ENCODE measurements around the gene PHAF1.

PHAF1 gene

GRCh38 chr16:67147437-67148140 is 37.8 kb downstream of the PHAF1 start:
- Histone ChIP-seq H3K27ac (replicated peaks) (no peak overlapping the region), H3K27me3 (ENCODE audit: insufficient read depth, poor library complexity, severe bottlenecking) (peaks cover 14% of the 10 kb centered on the region), H3K4me3 (replicated peaks; ENCODE audit: insufficient read depth, low read length) (no peak overlapping the region)
- no peak for DNase-seq (ENCODE audit: low read depth in 1 of 2, low spot score in 1 of 2)
- TF ChIP-seq GABPA (IDR thresholded peaks at IDR 0.05; ENCODE audit: low read depth), result no peak
- TF ChIP-seq CTCF (IDR thresholded peaks at IDR 0.05; ENCODE audit: insufficient read depth, low read length), result no peak
- TF ChIP-seq POLR2AphosphoS5 (IDR thresholded peaks at IDR 0.05; ENCODE audit: low read depth), result no peak
- TF ChIP-seq REST (IDR thresholded peaks at IDR 0.05; ENCODE audit: insufficient replicate concordance, low read depth), result no peak
- no peak for TF ChIP-seq SPI1 (IDR thresholded peaks at IDR 0.05; ENCODE audit: borderline replicate concordance, low read depth)

- TF ChIP-seq POLR2AphosphoS5 (IDR thresholded peaks at IDR 0.05; ENCODE audit: low read depth) (no peak), SPI1 (IDR thresholded peaks at IDR 0.05; ENCODE audit: borderline replicate concordance, low read depth) (no peak), REST (IDR thresholded peaks at IDR 0.05; ENCODE audit: insufficient replicate concordance, low read depth) (no peak), CTCF (IDR thresholded peaks at IDR 0.05; ENCODE audit: insufficient read depth, low read length) (no peak), GABPA (IDR thresholded peaks at IDR 0.05; ENCODE audit: low read depth) (no peak)
- H3K27me3 ChIP-seq (ENCODE audit: insufficient read depth, poor library complexity, severe bottlenecking), result peaks cover 14% of the 10 kb centered on the region
- no peak overlapping the region for H3K27ac ChIP-seq (replicated peaks)
- no peak for DNase-seq (ENCODE audit: low read depth in 1 of 2, low spot score in 1 of 2)
- H3K4me3 ChIP-seq (replicated peaks; ENCODE audit: insufficient read depth, low read length), result no peak overlapping the region
These were observed 38.5 kb downstream of the PHAF1 start for GRCh38 chr16:67148221-67148620.

GRCh38 chr16:67148656-67149275 is 39.0 kb downstream of the PHAF1 start:
- H3K27me3 ChIP-seq (ENCODE audit: insufficient read depth, poor library complexity, severe bottlenecking), result peaks cover 14% of the 10 kb centered on the region
- no peak overlapping the region for H3K27ac ChIP-seq (replicated peaks)
- no peak overlapping the region for H3K4me3 ChIP-seq (replicated peaks; ENCODE audit: insufficient read depth, low read length)
- TF ChIP-seq SPI1 (IDR thresholded peaks at IDR 0.05; ENCODE audit: borderline replicate concordance, low read depth) (no peak), POLR2AphosphoS5 (IDR thresholded peaks at IDR 0.05; ENCODE audit: low read depth) (no peak), CTCF (IDR thresholded peaks at IDR 0.05; ENCODE audit: insufficient read depth, low read length) (no peak)
- DNase-seq (ENCODE audit: low read depth in 1 of 2, low spot score in 1 of 2), result no peak

Data from HL-60 (cell line).